GM23338 (cell line): ENCODE measurements around the gene RNU6-9.

Experiments used
- CREB1 ChIP-seq: fragments of 250-450 bp; sonication (Bioruptor Pico); IDR thresholded peaks from 2 replicates; pipeline ENCODE4 v1.5.0; 2020; ENCODE audit warnings: low read depth, mild to moderate bottlenecking, moderate library complexity
- EZH2 ChIP-seq: fragments of 200-600 bp; sonication (generic); IDR thresholded peaks from one replicate; pipeline ENCODE4 v1.8.0; 2017; ENCODE audit warnings: antibody characterized with exemption, mild to moderate bottlenecking, low read depth; ENCODE audit not compliant: unreplicated experiment
- EZH2phosphoT487 ChIP-seq: fragments of 200-600 bp; sonication (generic); IDR thresholded peaks from one replicate; pipeline ENCODE4 v1.8.1; 2018; ENCODE audit warnings: antibody characterized with exemption; ENCODE audit not compliant: unreplicated experiment
- POLR2AphosphoS5 ChIP-seq: IDR thresholded peaks from 2 replicates; pipeline ENCODE4 v1.6.1; 2016; ENCODE audit warnings: antibody characterized with exemption, low read depth
- TF ChIP-seq, protein P1 (sequence below), 2 experiments: fragments of 200-600 bp in 1 of 2; sonication (generic) in 1 of 2; conservative IDR thresholded peaks; 2 replicates each; pipeline versions ENCODE4 v1.5.1 to v1.6.1; 2016 to 2017; ENCODE audit warnings: antibody characterized with exemption in 2 of 2, low read depth in 2 of 2, mild to moderate bottlenecking in 2 of 2, moderate library complexity in 1 of 2

DNA sequence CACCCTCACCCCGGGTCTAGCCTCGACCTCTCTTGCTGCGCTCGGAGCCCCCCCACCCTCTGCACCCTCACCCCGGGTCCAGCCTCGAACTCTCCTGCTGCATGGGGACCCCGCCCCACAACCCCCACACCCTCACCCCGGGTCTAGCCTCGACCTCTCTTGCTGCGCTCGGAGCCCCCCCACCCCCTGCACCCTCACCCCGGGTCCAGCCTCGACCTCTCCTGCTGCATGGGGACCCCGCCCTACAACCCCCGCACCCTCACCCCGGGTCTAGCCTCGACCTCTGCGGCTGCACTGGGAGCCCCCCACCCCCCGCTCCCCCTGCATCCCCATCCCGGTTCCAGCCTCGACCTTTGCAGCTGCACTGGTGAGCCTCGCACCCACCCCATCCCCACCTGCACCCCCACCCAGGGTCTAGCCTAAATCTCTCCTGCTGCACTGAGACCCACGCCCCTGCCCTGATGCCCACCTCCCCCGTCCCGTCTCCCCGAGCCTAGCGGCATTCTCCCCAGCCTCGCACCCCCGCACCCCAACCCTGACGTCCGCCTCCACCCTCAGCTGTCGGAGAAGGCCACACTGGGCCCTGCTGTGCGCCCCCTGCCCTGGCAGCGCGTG lies 32.0 kb upstream of the RNU6-9 start:
- TF ChIP-seq CREB1, result no peak
- TF ChIP-seq, protein P1, sequence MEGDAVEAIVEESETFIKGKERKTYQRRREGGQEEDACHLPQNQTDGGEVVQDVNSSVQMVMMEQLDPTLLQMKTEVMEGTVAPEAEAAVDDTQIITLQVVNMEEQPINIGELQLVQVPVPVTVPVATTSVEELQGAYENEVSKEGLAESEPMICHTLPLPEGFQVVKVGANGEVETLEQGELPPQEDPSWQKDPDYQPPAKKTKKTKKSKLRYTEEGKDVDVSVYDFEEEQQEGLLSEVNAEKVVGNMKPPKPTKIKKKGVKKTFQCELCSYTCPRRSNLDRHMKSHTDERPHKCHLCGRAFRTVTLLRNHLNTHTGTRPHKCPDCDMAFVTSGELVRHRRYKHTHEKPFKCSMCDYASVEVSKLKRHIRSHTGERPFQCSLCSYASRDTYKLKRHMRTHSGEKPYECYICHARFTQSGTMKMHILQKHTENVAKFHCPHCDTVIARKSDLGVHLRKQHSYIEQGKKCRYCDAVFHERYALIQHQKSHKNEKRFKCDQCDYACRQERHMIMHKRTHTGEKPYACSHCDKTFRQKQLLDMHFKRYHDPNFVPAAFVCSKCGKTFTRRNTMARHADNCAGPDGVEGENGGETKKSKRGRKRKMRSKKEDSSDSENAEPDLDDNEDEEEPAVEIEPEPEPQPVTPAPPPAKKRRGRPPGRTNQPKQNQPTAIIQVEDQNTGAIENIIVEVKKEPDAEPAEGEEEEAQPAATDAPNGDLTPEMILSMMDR (conservative IDR thresholded peaks at IDR 0.05; ENCODE audit: low read depth in 2 of 2), result no peak
- no peak for TF ChIP-seq EZH2
- no peak for TF ChIP-seq EZH2phosphoT487
- TF ChIP-seq POLR2AphosphoS5, result no peak
